Heart right ventricle (tissue), 16 donors: ENCODE data around the gene AKAP14. TPM values are rescaled to one million over a fixed set of nuclear protein-coding genes. Genes with fewer than 3 reads are reported as not detected.
"Not testable (repeated sequence)": the region's sequence is repeated elsewhere in the genome, so short reads cannot be mapped to it uniquely, and the experiment has no call there.

Experiments used
- ATAC-seq, 8 donors: fragments of 200-7000 bp; cut with Tn5 transposase; one replicate each; pipeline ENCODE4 v1.9.1; 2020; ENCODE audit warnings: mild to moderate bottlenecking in 8 of 8, moderate library complexity in 8 of 8, moderate number of reproducible peaks in 1 of 8
- DNase-seq, 2 donors: peaks; one replicate each; pipeline ENCODE4 v3.0.0-alpha.2; 2020
- H3K27ac ChIP-seq, 10 donors: fragments of 200-600 bp; sonication (generic) in 2 of 10; one replicate each; pipeline versions ENCODE4 v1.5.0 to v1.8.0; 2020 to 2022; ENCODE audit warnings: mild to moderate bottlenecking in 3 of 10
- H3K27me3 ChIP-seq, 7 donors: fragments of 200-600 bp; one replicate each; pipeline ENCODE4 v1.8.0; 2021 to 2022; ENCODE audit warnings: mild to moderate bottlenecking in 2 of 7
- H3K36me3 ChIP-seq, 9 donors: fragments of 200-600 bp; sonication (generic) in 1 of 9; one replicate each; pipeline versions ENCODE4 v1.5.0 to v1.8.0; 2020 to 2022; ENCODE audit warnings: mild to moderate bottlenecking in 2 of 9
- H3K4me1 ChIP-seq, 9 donors: fragments of 200-600 bp; sonication (generic) in 1 of 9; one replicate each; pipeline versions ENCODE4 v1.5.0 to v1.8.0; 2020 to 2022; ENCODE audit warnings: mild to moderate bottlenecking in 4 of 9
- H3K4me3 ChIP-seq, 10 donors: fragments of 200-600 bp; sonication (generic) in 2 of 10; one replicate each; pipeline versions ENCODE4 v1.5.0 to v1.8.0; 2020 to 2022; ENCODE audit warnings: mild to moderate bottlenecking in 7 of 10, moderate library complexity in 2 of 10
- H3K9me3 ChIP-seq, 11 donors: fragments of 200-600 bp in 10 of 11; sonication (generic) in 2 of 11; one replicate each; pipeline versions ENCODE4 v1.5.0 to v1.8.0; 2013 to 2022; ENCODE audit warnings: mild to moderate bottlenecking in 2 of 11, control low read depth in 1 of 11, moderate library complexity in 1 of 11
- WGBS, 2 donors: extraction: QIAGEN DNeasy Blood & Tissue Kit; methylation state at CpG; one replicate each; pipeline ENCODE4 v1.1.7; 2013; ENCODE audit warnings: inconsistent platforms in 1 of 2; 5-methylcytosine and 5-hydroxymethylcytosine counted together
- intact Hi-C, 10 donors: fragments of 100-400 bp; cut with DNase I; formaldehyde crosslinking; loops; one replicate each; pipeline versions ENCODE4 v1.11.1 to v1.14.2; 2022
- polyA plus RNA-seq, 2 donors: library from polyadenylated mRNA; stranded (reverse); fragments of 200-250 nt; gene quantifications; one replicate each; pipeline ENCODE4 v1.2.3, GENCODE V29; 2013
- total RNA-seq, 10 donors: library from RNA; stranded (reverse); fragmentation: NEBNext Ultra II Directional in 3 of 10; extraction: Animal tissue kit (Norgen Biotek cat#: 25700) in 3 of 10; gene quantifications; one replicate each; pipeline versions ENCODE4 v1.2.1 to v1.2.4, GENCODE V29; 2021 to 2023
- TF ChIP-seq, protein P1 (sequence below), 9 donors: fragments of 200-600 bp; sonication (generic) in 2 of 9; IDR thresholded peaks; one replicate each; pipeline versions ENCODE4 v1.5.0 to v1.8.0; 2021 to 2022; ENCODE audit warnings: antibody characterized with exemption in 9 of 9, mild to moderate bottlenecking in 5 of 9, moderate library complexity in 1 of 9
- donor health status: Arrhythmogenic right ventricular cardiomyopathy.
- donor health status: ischemic (EF 13 %, LVEDD 7.1; RV severe dilation, severe dysfunction).
- donor health status: healthy with polysubstance abuse.
- donor health status: DM: no; HTN: yes; CAD: no.
- donor health status: DM: no; HTN: no; CAD: no.
- donor health status: ischemic (EF 25% LVEDD 6.9; RV normal size, moderate dysfunction).
- donor health status: ischemic (EF 25% LVEDD 5.7; RV mildly dilated, moderate dysfunction).
- donor health status: healthy.
- donor health status: DM: yes; HTN: yes; CAD: no.
- donor health status: Ischemic cardiomyopathy.
- donor health status: ischemic (EF 35%, LVEDD 5.7; RV mildly dilated, moderate dysfunction).
- donor health status: nonischemic (EF 11% LVEDD 7.7; RV severe dilation, severe dysfunction).
- donor health status: DM: yes; HTN: yes; CAD: no.
- donor health status: PGD.
- donor health status: ischemic (EF 29% LVEDD 5.4; RV normal size, mild dysfunction).
- donor health status: nonischemic (EF 23%, LVEDD 6.1; RV moderate dilation, normal function).

Gene AKAP14
- total and polyA plus RNA-seq, 12 donors, result not detected

- WGBS, 2 donors, result 74 to 76% methylated on average over 6 of the region's 6 CpGs
Measured at GRCh38 chrX:119945481-119945880, 49.8 kb downstream of the AKAP14 start.

DNA sequence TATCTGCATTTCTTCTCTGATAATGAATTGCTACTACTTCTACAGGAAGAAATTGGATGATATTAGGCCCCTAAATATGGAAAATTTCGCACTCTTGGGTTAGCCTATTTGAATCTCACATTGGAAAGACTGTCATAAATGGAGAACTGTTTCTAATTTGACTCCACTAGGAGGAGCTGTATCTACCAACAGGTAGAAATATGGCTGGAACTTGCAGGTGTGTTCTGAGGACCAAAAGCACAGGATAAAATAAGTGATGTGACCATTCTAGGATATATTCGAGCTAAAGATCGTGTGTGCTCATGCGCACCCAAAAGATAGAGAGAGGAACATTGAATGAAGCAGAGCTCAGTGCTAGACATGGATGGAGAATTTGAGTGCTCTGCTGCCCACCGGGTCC is 52.7 kb downstream of the AKAP14 start:
- Histone ChIP-seq H3K4me1 (peaks cover 0 to 5% (median 0%) of the 10 kb centered on the region in 9 donors), H3K36me3 (no peaks in the 10 kb centered on the region), H3K4me3 (no peak overlapping the region), H3K9me3 (no peaks in the 10 kb centered on the region), H3K27ac (peak overlapping the region in 1 of 10 donors; percentile 6), H3K27me3 (peaks cover 0 to 7% (median 0%) of the 10 kb centered on the region in 7 donors)
- intact Hi-C loops, result no loop called here
- TF ChIP-seq, protein P1, sequence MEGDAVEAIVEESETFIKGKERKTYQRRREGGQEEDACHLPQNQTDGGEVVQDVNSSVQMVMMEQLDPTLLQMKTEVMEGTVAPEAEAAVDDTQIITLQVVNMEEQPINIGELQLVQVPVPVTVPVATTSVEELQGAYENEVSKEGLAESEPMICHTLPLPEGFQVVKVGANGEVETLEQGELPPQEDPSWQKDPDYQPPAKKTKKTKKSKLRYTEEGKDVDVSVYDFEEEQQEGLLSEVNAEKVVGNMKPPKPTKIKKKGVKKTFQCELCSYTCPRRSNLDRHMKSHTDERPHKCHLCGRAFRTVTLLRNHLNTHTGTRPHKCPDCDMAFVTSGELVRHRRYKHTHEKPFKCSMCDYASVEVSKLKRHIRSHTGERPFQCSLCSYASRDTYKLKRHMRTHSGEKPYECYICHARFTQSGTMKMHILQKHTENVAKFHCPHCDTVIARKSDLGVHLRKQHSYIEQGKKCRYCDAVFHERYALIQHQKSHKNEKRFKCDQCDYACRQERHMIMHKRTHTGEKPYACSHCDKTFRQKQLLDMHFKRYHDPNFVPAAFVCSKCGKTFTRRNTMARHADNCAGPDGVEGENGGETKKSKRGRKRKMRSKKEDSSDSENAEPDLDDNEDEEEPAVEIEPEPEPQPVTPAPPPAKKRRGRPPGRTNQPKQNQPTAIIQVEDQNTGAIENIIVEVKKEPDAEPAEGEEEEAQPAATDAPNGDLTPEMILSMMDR (IDR thresholded peaks at IDR 0.05), result peak in 1 of 9 donors; percentile 14
- DNase-seq (no peak), ATAC-seq (no peak)
- WGBS, 2 donors, result 74 to 84% methylated on average over 5 of the region's 5 CpGs

More at GRCh38 chrX:119945481-119945880, 49.8 kb downstream of the AKAP14 start:
- Histone ChIP-seq H3K27ac (no peak overlapping the region), H3K9me3 (no peaks in the 10 kb centered on the region), H3K27me3 (no peaks in the 10 kb centered on the region), H3K4me1 (peaks cover 0 to 18% (median 12%) of the 10 kb centered on the region in 9 donors), H3K4me3 (no peak overlapping the region), H3K36me3 (no peaks in the 10 kb centered on the region)
- TF ChIP-seq, protein P1 (IDR thresholded peaks at IDR 0.05), result no peak
- DNase-seq (no peak), ATAC-seq (no peak)
- intact Hi-C loops, result no loop called here

DNA sequence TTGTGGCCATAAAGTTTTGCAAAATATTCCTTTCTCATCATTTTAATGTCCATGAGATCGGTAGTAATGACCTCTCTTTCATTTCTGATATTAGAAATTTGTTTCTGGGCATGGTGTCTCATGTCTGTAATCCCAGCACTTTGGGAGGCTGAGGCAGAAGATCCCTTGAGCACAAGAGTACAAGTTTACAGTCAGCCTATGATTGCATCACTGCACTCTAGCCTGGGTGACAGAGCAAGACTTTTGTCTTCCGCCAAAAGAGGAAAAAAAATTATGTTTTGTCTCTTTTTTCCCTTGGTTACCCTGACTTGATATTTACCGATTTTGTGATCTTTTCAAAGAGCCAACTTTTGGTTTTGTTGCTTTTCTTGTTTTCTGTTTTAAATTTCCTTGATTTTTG is 58.7 kb downstream of the AKAP14 start:
- no peak for DNase-seq
- H3K27ac ChIP-seq, result no peak overlapping the region
- 61 to 75% methylated on average over 3 of the region's 3 CpGs for WGBS, 2 donors
- no peak for ATAC-seq
- H3K27me3 ChIP-seq, result peaks cover 0 to 24% (median 0%) of the 10 kb centered on the region in 7 donors
- H3K4me1 ChIP-seq, result no peaks in the 10 kb centered on the region
- TF ChIP-seq, protein P1 (IDR thresholded peaks at IDR 0.05), result no peak
- intact Hi-C loops, result no loop called here
- H3K9me3 ChIP-seq, result no peaks in the 10 kb centered on the region
- no peak overlapping the region for H3K4me3 ChIP-seq
- no peaks in the 10 kb centered on the region for H3K36me3 ChIP-seq

- H3K27ac ChIP-seq, DNase-seq, intact Hi-C loops, H3K36me3 ChIP-seq, H3K9me3 ChIP-seq, H3K4me3 ChIP-seq, H3K4me1 ChIP-seq, ATAC-seq: not testable (repeated sequence)
- WGBS, 2 donors, result 86 to 88% methylated on average over 21 of the region's 21 CpGs
- peaks cover 0 to 35% (median 0%) of the 10 kb centered on the region in 7 donors for H3K27me3 ChIP-seq
Measured at GRCh38 chrX:119955807-119956570, 60.3 kb downstream of the AKAP14 start.

GRCh38 chrX:119960625-119961024 is 64.9 kb downstream of the AKAP14 start:
- no peak overlapping the region for H3K27ac ChIP-seq
- H3K4me3 ChIP-seq, result no peak overlapping the region
- intact Hi-C loops, result no loop called here
- no peak for DNase-seq
- peaks cover 0 to 28% (median 0%) of the 10 kb centered on the region in 7 donors for H3K27me3 ChIP-seq
- TF ChIP-seq, protein P1 (IDR thresholded peaks at IDR 0.05), result no peak
- no peaks in the 10 kb centered on the region for H3K9me3 ChIP-seq
- no peaks in the 10 kb centered on the region for H3K4me1 ChIP-seq
- no peaks in the 10 kb centered on the region for H3K36me3 ChIP-seq
- no peak for ATAC-seq

DNA sequence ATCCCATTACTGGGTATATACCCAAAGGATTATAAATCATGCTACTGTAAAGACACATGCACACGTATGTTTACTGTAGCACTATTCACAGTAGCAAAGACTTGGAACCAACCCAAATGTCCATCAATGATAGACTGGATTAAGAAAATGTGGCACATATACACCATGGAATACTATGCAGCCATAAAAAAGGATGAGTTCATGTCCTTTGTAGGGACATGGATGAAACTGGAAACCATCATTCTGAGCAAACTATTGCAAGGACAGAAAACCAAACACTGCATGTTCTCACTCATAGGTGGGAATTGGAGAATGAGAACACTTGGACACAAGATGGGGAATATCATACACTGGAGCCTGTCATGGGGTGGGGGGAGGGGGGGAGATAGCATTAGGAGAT is 71.1 kb downstream of the AKAP14 start:
- ATAC-seq, H3K36me3 ChIP-seq, H3K27me3 ChIP-seq, DNase-seq, H3K4me1 ChIP-seq, H3K9me3 ChIP-seq, H3K4me3 ChIP-seq, intact Hi-C loops, H3K27ac ChIP-seq: not testable (repeated sequence)
- 93 to 100% methylated on average over 1 of the region's 1 CpG for WGBS, 2 donors
